Mesothelial cell of epicardium (in vitro differentiated cells): ENCODE results near the gene ATPAF1. TPM values are rescaled to one million over a fixed set of nuclear protein-coding genes. Genes with fewer than 3 reads are reported as not detected.
"Not testable (repeated sequence)": the region's sequence is repeated elsewhere in the genome, so short reads cannot be mapped to it uniquely, and the experiment has no call there.

Experiments
- DNase-seq, 2 experiments: peaks; one replicate each; pipeline ENCODE4 v3.0.0; 2021; ENCODE audit warnings: low spot score in 2 of 2; ENCODE audit not compliant: unreplicated experiment in 2 of 2
- H3K27ac Mint-ChIP-seq: 2 replicates; pipeline ENCODE4 v1.8.0; 2021; ENCODE audit warnings: mixed read lengths
- H3K27me3 Mint-ChIP-seq: 2 replicates; pipeline ENCODE4 v1.8.0; 2021; ENCODE audit warnings: low read depth, mixed read lengths
- H3K36me3 Mint-ChIP-seq: 2 replicates; pipeline ENCODE4 v1.8.0; 2021; ENCODE audit warnings: mixed read lengths
- H3K4me1 Mint-ChIP-seq: 2 replicates; pipeline ENCODE4 v1.8.0; 2021; ENCODE audit warnings: mixed read lengths
- H3K4me3 Mint-ChIP-seq: 2 replicates; pipeline ENCODE4 v1.8.0; 2021; ENCODE audit warnings: mild to moderate bottlenecking, moderate library complexity, mixed read lengths
- H3K9me3 Mint-ChIP-seq: 2 replicates; pipeline ENCODE4 v1.8.0; 2021; ENCODE audit warnings: mixed read lengths
- CTCF ChIP-seq: fragments of 200-600 bp; sonication (generic); IDR thresholded peaks from one replicate; pipeline ENCODE4 v1.5.0; 2021; ENCODE audit warnings: antibody characterized with exemption; ENCODE audit not compliant: unreplicated experiment
- total RNA-seq: library from RNA; stranded (reverse); gene quantifications from 3 replicates; pipeline ENCODE4 v1.2.1, GENCODE V29; 2021

Gene ATPAF1
- total RNA-seq, 1 donor from 2014 or later, result 38.4 TPM

DNA sequence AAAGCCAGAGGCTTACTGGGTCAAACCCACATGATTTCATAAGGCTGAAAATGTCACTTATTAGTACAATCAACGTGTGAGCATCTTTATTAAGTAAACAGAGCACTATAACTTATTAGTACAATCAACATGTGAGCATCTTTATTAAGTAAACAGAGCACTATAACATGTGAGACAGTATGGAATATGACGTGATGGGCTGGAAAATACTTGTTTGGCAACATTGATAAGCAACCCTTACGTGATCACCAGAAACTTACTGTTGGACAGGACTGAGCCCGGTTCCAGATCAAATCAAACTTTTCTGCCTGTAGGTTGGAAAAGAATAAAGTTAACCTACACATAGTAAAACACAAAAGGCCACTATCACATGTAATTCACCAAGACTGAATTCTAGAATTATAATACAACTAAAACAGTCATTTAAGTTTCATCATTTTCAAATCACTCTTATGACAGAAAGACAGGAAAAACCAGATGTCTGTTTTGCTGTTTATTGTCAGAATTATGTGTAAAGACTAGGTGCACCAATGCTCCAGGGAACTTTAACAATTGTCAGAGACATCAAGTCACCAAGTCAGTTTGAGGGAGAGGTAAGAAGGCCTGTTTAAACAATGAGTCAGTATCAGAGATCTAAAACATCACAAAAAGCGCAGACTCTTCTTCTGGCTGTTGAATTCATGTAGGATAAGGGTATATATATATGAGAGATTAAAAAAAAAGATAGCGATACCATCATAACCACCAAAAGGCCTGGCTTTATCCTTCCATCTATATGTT lies 15.7 kb downstream of the ATPAF1 start:
- H3K4me3 Mint-ChIP-seq, result no peak overlapping the region
- TF ChIP-seq CTCF, result no peak
- peaks cover 41% of the 10 kb centered on the region for H3K36me3 Mint-ChIP-seq
- peak overlapping the region; percentile 21 for H3K27ac Mint-ChIP-seq
- no peaks in the 10 kb centered on the region for H3K27me3 Mint-ChIP-seq
- H3K9me3 Mint-ChIP-seq, result peaks cover 20% of the 10 kb centered on the region
- peaks cover 19% of the 10 kb centered on the region for H3K4me1 Mint-ChIP-seq
- DNase-seq, result no peak

DNA sequence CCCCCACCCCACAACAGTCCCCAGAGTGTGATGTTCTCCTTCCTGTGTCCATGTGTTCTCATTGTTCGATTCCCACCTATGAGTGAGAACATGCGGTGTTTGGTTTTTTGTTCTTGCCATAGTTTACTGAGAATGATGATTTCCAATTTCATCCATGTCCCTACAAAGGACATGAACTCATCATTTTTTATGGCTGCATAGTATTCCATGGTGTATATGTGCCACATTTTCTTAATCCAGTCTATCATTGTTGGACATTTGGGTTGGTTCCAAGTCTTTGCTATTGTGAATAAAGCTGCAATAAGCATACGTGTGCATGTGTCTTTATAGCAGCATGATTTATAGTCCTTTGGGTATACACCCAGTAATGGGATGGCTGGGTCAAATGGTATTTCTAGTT lies 17.0 kb downstream of the ATPAF1 start:
- Mint-ChIP-seq H3K9me3 (peaks cover 26% of the 10 kb centered on the region), H3K36me3 (peaks cover 49% of the 10 kb centered on the region), H3K4me1 (peaks cover 30% of the 10 kb centered on the region)
- H3K27ac Mint-ChIP-seq, H3K4me3 Mint-ChIP-seq, H3K27me3 Mint-ChIP-seq, DNase-seq: not testable (repeated sequence)

DNA sequence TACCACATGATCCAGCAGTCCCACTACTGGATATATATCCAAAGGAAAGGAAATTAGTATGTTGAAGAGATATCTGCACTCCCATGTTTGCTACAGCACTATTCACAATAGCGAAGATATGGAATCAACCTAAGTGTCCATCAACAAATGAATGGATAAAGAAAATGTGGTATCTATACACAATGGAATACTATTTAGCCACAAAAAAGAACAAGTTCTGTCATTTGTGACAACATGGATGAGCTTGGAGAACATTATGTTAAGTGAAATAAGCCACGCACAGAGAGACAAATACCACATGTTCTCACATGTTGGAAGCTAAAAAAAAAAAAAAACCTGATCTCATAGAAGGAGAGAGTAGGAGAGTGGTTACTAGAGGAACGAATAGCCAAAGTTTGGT lies 17.7 kb downstream of the ATPAF1 start:
- DNase-seq, result no peak
- H3K27ac Mint-ChIP-seq, result no peak overlapping the region
- peaks cover 43% of the 10 kb centered on the region for H3K36me3 Mint-ChIP-seq
- no peak overlapping the region for H3K4me3 Mint-ChIP-seq
- H3K9me3 Mint-ChIP-seq, result peaks cover 26% of the 10 kb centered on the region
- peaks cover 31% of the 10 kb centered on the region for H3K4me1 Mint-ChIP-seq
- no peak for TF ChIP-seq CTCF
- no peaks in the 10 kb centered on the region for H3K27me3 Mint-ChIP-seq

DNA sequence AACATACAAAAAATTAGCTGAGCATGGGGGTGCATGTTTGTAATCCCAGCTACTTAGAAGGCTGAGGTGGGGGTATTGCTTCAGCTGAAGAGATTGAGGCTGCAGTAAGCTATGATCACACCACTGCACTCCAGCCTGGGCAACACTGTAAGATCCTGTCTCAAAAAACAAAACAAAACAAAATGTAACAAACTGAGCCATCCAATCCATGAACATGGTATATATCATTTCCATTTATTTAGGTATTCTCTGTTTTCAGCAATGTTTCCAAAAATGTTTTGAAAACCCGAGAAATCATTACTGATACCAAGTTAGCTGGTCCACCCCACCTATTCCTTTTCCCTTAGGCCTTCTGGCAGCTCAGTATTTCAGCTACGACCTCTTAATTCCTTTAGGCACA lies 18.4 kb downstream of the ATPAF1 start:
- H3K9me3 Mint-ChIP-seq, result peaks cover 22% of the 10 kb centered on the region
- H3K27me3 Mint-ChIP-seq, result no peaks in the 10 kb centered on the region
- TF ChIP-seq CTCF, result no peak
- no peak for DNase-seq
- H3K27ac Mint-ChIP-seq, result no peak overlapping the region
- H3K36me3 Mint-ChIP-seq, result peaks cover 40% of the 10 kb centered on the region
- H3K4me1 Mint-ChIP-seq, result peaks cover 34% of the 10 kb centered on the region
- H3K4me3 Mint-ChIP-seq, result no peak overlapping the region

DNA sequence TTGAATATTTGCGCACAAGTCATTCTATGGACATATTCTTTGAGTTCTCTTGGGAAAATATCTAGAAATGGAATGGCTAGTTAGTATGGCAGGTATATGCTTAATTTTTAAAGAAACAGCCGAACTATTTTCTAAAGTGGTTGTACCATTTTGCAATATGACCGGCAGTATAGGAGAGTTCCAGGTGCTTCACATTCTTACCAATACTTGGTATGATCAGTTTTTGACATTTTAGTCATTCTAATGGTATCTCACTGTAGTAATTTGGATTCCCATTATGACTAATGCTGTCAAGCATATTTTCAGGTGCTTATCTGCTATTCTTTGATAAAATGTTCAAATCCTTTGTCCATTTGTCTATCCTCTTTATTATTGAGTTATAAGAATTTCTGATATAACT lies 20.6 kb downstream of the ATPAF1 start:
- Mint-ChIP-seq H3K4me1 (peaks cover 34% of the 10 kb centered on the region), H3K27me3 (no peaks in the 10 kb centered on the region), H3K9me3 (peaks cover 20% of the 10 kb centered on the region), H3K27ac (no peak overlapping the region), H3K36me3 (peaks cover 36% of the 10 kb centered on the region), H3K4me3 (no peak overlapping the region)
- TF ChIP-seq CTCF, result no peak
- DNase-seq, result no peak

- TF ChIP-seq CTCF, result no peak
- DNase-seq, result no peak
- H3K27ac Mint-ChIP-seq, result peak overlapping the region; percentile 44
- H3K4me1 Mint-ChIP-seq, result peaks cover 38% of the 10 kb centered on the region
- H3K4me3 Mint-ChIP-seq, result no peak overlapping the region
- peaks cover 20% of the 10 kb centered on the region for H3K9me3 Mint-ChIP-seq
- no peaks in the 10 kb centered on the region for H3K27me3 Mint-ChIP-seq
- peaks cover 31% of the 10 kb centered on the region for H3K36me3 Mint-ChIP-seq
Observed at GRCh38 chr1:46646844-46647243, 21.3 kb downstream of the ATPAF1 start.
